HepG2 (cell line): ENCODE results near the gene PRELID2. TPM values are rescaled to one million over a fixed set of nuclear protein-coding genes. Genes with fewer than 3 reads are reported as not detected.

Experiments used
- ATAC-seq: fragments of 200-7000 bp; cut with Tn5 transposase; 3 replicates; pipeline ENCODE4 v1.9.1; 2020; ENCODE audit warnings: mild to moderate bottlenecking, moderate library complexity
- BruUV-seq: library from RNA; stranded (reverse); fragments of 400-500 nt; replicated peaks from 2 replicates; lab custom pipeline; 2021; lab: Mats Ljungman, UMichigan
- CTCF ChIA-PET: fragments of 300-600 bp; formaldehyde crosslinking; extraction: SDS; loops from one replicate; lab custom pipeline; 2021; ENCODE audit warnings: low total read pairs, inconsistent platforms, low intra/inter-chr PET ratio; lab: Yijun Ruan, JAX
- POLR2A ChIA-PET: fragments of 350-600 bp; sonication (Branson Sonifier 250); formaldehyde crosslinking; loops from one replicate; lab custom pipeline; 2020; ENCODE audit warnings: antibody characterized with exemption, inconsistent platforms; lab: Yijun Ruan, JAX
- DNase-seq: peaks from one replicate; pipeline ENCODE4 v3.0.0-alpha.2; 2015; ENCODE audit warnings: low spot score
- FAIRE-seq: peaks from 3 replicates; lab custom pipeline; 2011; peaks lifted over from hg19 to GRCh38; lab: Jason Lieb, UNC
- H2AFZ ChIP-seq: one replicate; pipeline ENCODE4 v1.6.1; 2011; ENCODE audit warnings: low read length, inconsistent platforms
- H3K27ac ChIP-seq: fragments of 300-600 bp; 3 replicates; pipeline ENCODE4 v1.8.0; 2011; ENCODE audit warnings: mixed run types, mild to moderate bottlenecking, mixed read lengths, low read length, inconsistent platforms; ENCODE audit not compliant: insufficient read depth; ENCODE audit errors: extremely low read length
- H3K27me3 ChIP-seq, 2 experiments: fragments of 200-600 bp in 1 of 2; 2 replicates in 1 of 2; 3 replicates in 1 of 2; pipeline versions ENCODE4 v1.6.0 to v1.8.0; 2011; ENCODE audit warnings: low read length in 2 of 2, mild to moderate bottlenecking in 2 of 2, moderate library complexity in 2 of 2, inconsistent platforms in 1 of 2; ENCODE audit not compliant: insufficient read depth in 2 of 2, control insufficient read depth in 1 of 2
- H3K36me3 ChIP-seq, 2 experiments: fragments of 200-600 bp in 1 of 2; replicated peaks in 1 of 2; 2 replicates in 1 of 2; 3 replicates in 1 of 2; pipeline versions ENCODE4 v1.5.1 to v1.8.0; 2011; ENCODE audit warnings: low read length in 2 of 2, inconsistent platforms in 1 of 2; ENCODE audit not compliant: insufficient read depth in 2 of 2, control insufficient read depth in 1 of 2
- H3K4me1 ChIP-seq: 2 replicates; pipeline ENCODE4 v1.5.1; 2012; ENCODE audit warnings: low read length, inconsistent platforms; ENCODE audit not compliant: insufficient read depth
- H3K4me2 ChIP-seq: 2 replicates; pipeline ENCODE4 v1.6.0; 2011; ENCODE audit warnings: low read depth, low read length, inconsistent platforms
- H3K4me3 ChIP-seq, 3 experiments: fragments of 200-600 bp in 1 of 3; sonication (generic), shearing (Covaris generic) in 1 of 3; replicated peaks in 1 of 3; 2 replicates each; pipeline ENCODE4 v1.5.1; 2011 to 2016; ENCODE audit warnings: low read length in 3 of 3, inconsistent platforms in 2 of 3, low read depth in 2 of 3, mild to moderate bottlenecking in 2 of 3, control low read depth in 1 of 3, mixed read lengths in 1 of 3; ENCODE audit not compliant: insufficient read depth in 1 of 3
- H3K79me2 ChIP-seq: one replicate; pipeline ENCODE4 v1.6.1; 2011; ENCODE audit warnings: low read length, inconsistent platforms; ENCODE audit not compliant: insufficient read depth
- H3K9ac ChIP-seq: 2 replicates; pipeline ENCODE4 v1.6.0; 2011; ENCODE audit warnings: mild to moderate bottlenecking, low read depth, low read length, inconsistent platforms; ENCODE audit not compliant: insufficient read depth
- H3K9me3 ChIP-seq: 2 replicates; pipeline ENCODE4 v1.5.1; 2012; ENCODE audit warnings: mild to moderate bottlenecking, low read length
- H4K20me1 ChIP-seq: 2 replicates; pipeline ENCODE4 v1.6.0; 2011; ENCODE audit warnings: inconsistent platforms, mild to moderate bottlenecking, low read length, moderate library complexity; ENCODE audit not compliant: insufficient read depth
- CAMTA2 ChIP-seq: sonication (generic); formaldehyde crosslinking; IDR thresholded peaks from 2 replicates; pipeline ENCODE4 v1.4.0; 2020; ENCODE audit warnings: mild to moderate bottlenecking, missing genetic modification reagents, borderline replicate concordance
- CC2D1A ChIP-seq: sonication (generic); formaldehyde crosslinking; IDR thresholded peaks from 2 replicates; pipeline ENCODE4 v1.8.1; 2023; ENCODE audit warnings: mild to moderate bottlenecking, missing genetic modification reagents
- CEBPZ ChIP-seq: IDR thresholded peaks from 2 replicates; pipeline ENCODE4 v1.6.1; 2012; ENCODE audit warnings: low read length, improper control_type of control experiment
- FOXA3 ChIP-seq: IDR thresholded peaks from 2 replicates; pipeline ENCODE4 v1.6.1; 2016; ENCODE audit warnings: missing genetic modification reagents, missing compliant biosample characterization
- GATAD2A ChIP-seq: IDR thresholded peaks from 2 replicates; pipeline ENCODE4 v1.6.1; 2016
- GMEB2 ChIP-seq: IDR thresholded peaks from 2 replicates; pipeline ENCODE4 v1.6.1; 2016; ENCODE audit warnings: missing biosample characterization, missing genetic modification reagents, low read depth
- MATR3 ChIP-seq: sonication (generic); formaldehyde crosslinking; IDR thresholded peaks from 2 replicates; pipeline ENCODE4 v1.4.0; 2020; ENCODE audit warnings: missing genetic modification reagents
- NCOA1 ChIP-seq: sonication (generic); formaldehyde crosslinking; IDR thresholded peaks from 2 replicates; pipeline ENCODE4 v1.9.0; 2021; ENCODE audit warnings: missing genetic modification reagents
- RAD21 ChIP-seq: fragments of 450-650 bp; formaldehyde crosslinking; IDR thresholded peaks from 2 replicates; pipeline ENCODE4 v1.5.0; 2020; ENCODE audit warnings: mild to moderate bottlenecking
- TAF15 ChIP-seq: fragments of 200-400 bp; formaldehyde crosslinking; IDR thresholded peaks from one replicate; pipeline ENCODE4 v1.6.1; 2018; ENCODE audit warnings: mild to moderate bottlenecking, low read depth, low read length; ENCODE audit not compliant: poor library complexity, severe bottlenecking
- TBL1XR1 ChIP-seq: fragments of 150-350 bp; IDR thresholded peaks from 2 replicates; pipeline ENCODE4 v1.6.1; 2014; ENCODE audit warnings: borderline replicate concordance, low read length; ENCODE audit not compliant: partially characterized antibody
- ZNF562 ChIP-seq: sonication (generic); formaldehyde crosslinking; IDR thresholded peaks from 2 replicates; pipeline ENCODE4 v1.8.0; 2022; ENCODE audit warnings: missing genetic modification reagents, borderline replicate concordance
- ZNF780A ChIP-seq: sonication (generic); formaldehyde crosslinking; IDR thresholded peaks from 2 replicates; pipeline ENCODE4 v1.8.0; 2022; ENCODE audit warnings: mild to moderate bottlenecking, missing genetic modification reagents, moderate library complexity
- ZSCAN25 ChIP-seq: sonication (generic); formaldehyde crosslinking; IDR thresholded peaks from 2 replicates; pipeline ENCODE4 v1.8.0; 2022; ENCODE audit warnings: mild to moderate bottlenecking, missing genetic modification reagents
- WGBS: methylation state at CpG from one replicate; pipeline ENCODE4 v1.1.6; 2017; ENCODE audit warnings: low lambda C conversion rate; 5-methylcytosine and 5-hydroxymethylcytosine counted together
- in situ Hi-C: cut with HindIII; loops from 2 replicates; pipeline ENCODE4 v1.10.0; 2017; ENCODE audit warnings: low pct_unique_long_range_greater_than_20kb; ENCODE audit not compliant: extremely low pct_ligation_motif_present
- intact Hi-C: fragments of 100-400 bp; cut with micrococcal nuclease; formaldehyde crosslinking; loops from one replicate; pipeline ENCODE4 v1.10.0; 2022; ENCODE audit not compliant: unreplicated experiment
- polyA plus RNA-seq, 8 experiments: library from polyadenylated mRNA; depleted of rRNA in 3 of 8; stranded (reverse) in 7 of 8; unstranded in 1 of 8; fragments of >200 nt; fragmentation: Illumina TruSeq in 4 of 8; extraction: Trizol in 4 of 8; gene quantifications; 2 replicates each; pipeline versions ENCODE4 v1.2.1 to v1.2.3, GENCODE V29; 2011 to 2016; ENCODE audit warnings: low read depth in 4 of 8, missing spikeins in 1 of 8, mixed read lengths in 1 of 8; ENCODE audit not compliant: insufficient read depth in 1 of 8
- total RNA-seq, 5 experiments: library from RNA; depleted of rRNA; stranded (reverse); fragments of >200 nt; fragmentation: Illumina TruSeq; extraction: Trizol; gene quantifications; 2 replicates each; pipeline ENCODE4 v1.2.3, GENCODE V29; 2016; ENCODE audit warnings: low read depth in 1 of 5
- TF ChIP-seq, protein P1 (sequence below): sonication (generic); formaldehyde crosslinking; IDR thresholded peaks from 2 replicates; pipeline ENCODE4 v1.5.0; 2020; ENCODE audit warnings: missing genetic modification reagents, mild to moderate bottlenecking, borderline replicate concordance

Gene PRELID2
- total and polyA plus RNA-seq, 2 of the 13 experiments (the other 11 are each of a cell fraction or from before 2014, with no cell fraction given) = 10.0 to 22.9 TPM

DNA sequence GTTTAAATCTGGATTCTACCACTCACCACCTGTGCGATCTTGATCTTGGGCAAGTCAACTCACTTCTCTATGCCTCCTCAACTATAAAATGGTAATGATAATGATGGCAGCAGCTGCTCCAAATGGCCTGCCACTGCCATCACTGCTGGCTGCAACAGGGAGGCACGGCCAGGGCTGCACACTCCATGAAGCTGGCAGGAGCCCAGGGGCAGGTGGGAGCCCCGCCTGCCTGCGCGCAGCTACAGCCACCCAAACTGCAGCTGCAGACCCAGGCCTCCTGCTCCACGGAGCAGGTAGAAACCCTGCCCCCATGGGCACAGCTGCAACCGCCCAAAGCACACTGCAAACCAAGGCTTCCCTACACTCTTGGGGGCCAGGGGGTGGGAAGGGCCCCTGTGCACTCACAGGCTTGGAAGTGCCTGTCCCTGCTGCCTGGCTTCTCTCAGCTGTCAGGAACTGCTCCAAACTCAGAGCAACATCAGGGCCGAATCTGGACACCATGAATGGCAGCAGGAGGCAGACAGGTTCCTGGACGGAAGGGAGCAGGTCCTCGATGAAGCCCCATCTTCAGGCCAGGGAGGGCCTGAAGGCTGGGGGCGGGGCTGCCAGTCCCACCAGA is 57.6 kb downstream of the PRELID2 start:
- no TSS peak for BruUV-seq
- H2AFZ ChIP-seq = no peak overlapping the region
- CTCF ChIA-PET = no interaction called here
- TF ChIP-seq CEBPZ (no peak), CC2D1A (CRISPR knock-in tag) (no peak), TAF15 (no peak), NCOA1 (CRISPR knock-in tag) (no peak), RAD21 (CRISPR knock-in tag) (no peak), ZSCAN25 (CRISPR knock-in tag) (no peak), MATR3 (no peak), ZNF562 (no peak), FOXA3 (CRISPR knock-in tag) (no peak), ZNF780A (CRISPR knock-in tag) (no peak), GMEB2 (CRISPR knock-in tag) (no peak), CAMTA2 (no peak), TBL1XR1 (no peak), GATAD2A (CRISPR knock-in tag) (no peak)
- TF ChIP-seq, protein P1, sequence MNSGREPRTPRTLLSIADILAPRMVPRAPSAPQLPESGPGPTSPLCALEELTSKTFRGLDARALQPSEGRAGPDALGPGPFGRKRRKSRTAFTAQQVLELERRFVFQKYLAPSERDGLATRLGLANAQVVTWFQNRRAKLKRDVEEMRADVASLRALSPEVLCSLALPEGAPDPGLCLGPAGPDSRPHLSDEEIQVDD (CRISPR knock-in tag) = no peak
- TF ChIP-seq, all 625 proteins: peak for 0
- POLR2A ChIA-PET = no interaction called here
- WGBS = 97% methylated on average over 5 of the region's 11 CpGs
- no peaks in the 10 kb centered on the region for H3K79me2 ChIP-seq
- peaks cover 29% of the 10 kb centered on the region for H3K4me1 ChIP-seq
- ATAC-seq (no peak), DNase-seq (no peak), FAIRE-seq (no peak)
- no peak overlapping the region for H3K4me2 ChIP-seq
- no peak overlapping the region for H3K9ac ChIP-seq
- no peaks in the 10 kb centered on the region for H3K9me3 ChIP-seq
- peaks cover 0 to 5% of the 10 kb centered on the region in 2 experiments; a peak in 1 of 5 replicates for H3K36me3 ChIP-seq
- no peak overlapping the region for H3K4me3 ChIP-seq
- H4K20me1 ChIP-seq = no peaks in the 10 kb centered on the region
- intact Hi-C loops (no loop called here), in situ Hi-C loops (no loop called here)
- no peaks in the 10 kb centered on the region for H3K27me3 ChIP-seq
- H3K27ac ChIP-seq = no peak overlapping the region
